ENCODE data around the gene ZNF708. TPM values are rescaled to one million over a fixed set of nuclear protein-coding genes. Genes with fewer than 3 reads are reported as not detected.
"Not testable (repeated sequence)": the region's sequence is repeated elsewhere in the genome, so short reads cannot be mapped to it uniquely, and the experiment has no call there.

Gene ZNF708
- total RNA-seq = 15.3 and 16.7 TPM in 2 replicates

DNA sequence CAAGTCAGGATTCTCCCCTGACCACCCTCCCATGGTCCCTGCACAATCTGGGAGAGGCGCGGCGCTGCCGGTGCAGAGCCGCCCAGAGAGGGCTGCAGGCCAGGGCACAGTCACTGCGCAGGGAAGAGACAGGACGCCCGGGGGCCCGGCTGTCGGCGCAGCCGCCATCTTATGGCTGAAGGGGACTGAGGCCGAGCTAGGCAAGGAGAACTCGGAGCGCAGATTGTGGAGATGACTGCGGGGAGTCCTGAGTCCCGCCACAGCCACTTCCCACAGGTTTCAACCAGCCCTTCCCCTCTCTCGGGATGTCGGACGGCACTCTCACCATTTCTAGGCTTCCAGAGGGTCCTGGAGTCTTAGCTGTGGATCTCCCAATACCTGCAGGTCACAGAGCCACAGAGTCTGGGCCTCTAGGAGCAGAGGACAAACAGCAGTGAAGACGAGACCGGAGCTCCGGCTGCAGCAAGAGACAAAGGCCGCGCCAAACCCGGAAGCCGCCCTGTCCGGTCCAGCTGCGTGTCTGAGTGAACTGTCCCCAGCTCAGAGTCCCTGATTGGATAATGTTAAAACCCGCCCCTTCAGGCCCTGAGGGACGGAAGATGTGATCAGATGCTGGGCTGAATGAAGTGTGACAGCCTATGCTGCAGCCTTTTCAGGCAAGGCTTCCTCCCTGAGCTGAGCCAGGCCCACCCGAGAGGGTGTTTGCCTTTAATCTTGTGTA lies at the start of gene ZNF708:
ZNF708 (minus strand) TSS at position 526 of the 721 bp plus-strand sequence; CDS start at position 328, 198 bp downstream.
- intact Hi-C loops (cut with micrococcal nuclease) = loop anchor here (1.0 to 10.0 kb wide), 9 partner anchors 29 to 1290 kb away; partner anchors contain the start of genes ZNF100, ZNF429, ZNF430 and ZNF431

DNA sequence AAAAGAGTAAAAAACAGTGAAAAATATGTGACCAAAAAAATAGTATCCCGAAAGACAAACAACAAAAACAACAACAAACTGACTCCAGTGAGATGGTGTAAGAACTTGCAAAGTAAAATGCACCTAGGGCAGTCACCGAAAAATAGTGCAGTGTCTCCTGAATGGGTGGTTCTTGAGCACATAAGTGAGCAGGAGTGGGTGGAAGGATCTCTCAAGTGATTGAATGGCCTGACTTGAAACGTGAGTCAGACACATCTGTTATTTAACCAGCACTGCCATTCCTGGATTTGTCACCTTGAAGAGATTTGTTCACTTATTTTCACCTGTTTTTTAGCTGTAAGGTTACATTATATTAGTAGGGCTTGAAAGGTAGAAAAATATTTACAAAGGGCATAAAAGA lies 33.1 kb upstream of the ZNF708 start:
- intact Hi-C loops (cut with micrococcal nuclease) = no loop called here

DNA sequence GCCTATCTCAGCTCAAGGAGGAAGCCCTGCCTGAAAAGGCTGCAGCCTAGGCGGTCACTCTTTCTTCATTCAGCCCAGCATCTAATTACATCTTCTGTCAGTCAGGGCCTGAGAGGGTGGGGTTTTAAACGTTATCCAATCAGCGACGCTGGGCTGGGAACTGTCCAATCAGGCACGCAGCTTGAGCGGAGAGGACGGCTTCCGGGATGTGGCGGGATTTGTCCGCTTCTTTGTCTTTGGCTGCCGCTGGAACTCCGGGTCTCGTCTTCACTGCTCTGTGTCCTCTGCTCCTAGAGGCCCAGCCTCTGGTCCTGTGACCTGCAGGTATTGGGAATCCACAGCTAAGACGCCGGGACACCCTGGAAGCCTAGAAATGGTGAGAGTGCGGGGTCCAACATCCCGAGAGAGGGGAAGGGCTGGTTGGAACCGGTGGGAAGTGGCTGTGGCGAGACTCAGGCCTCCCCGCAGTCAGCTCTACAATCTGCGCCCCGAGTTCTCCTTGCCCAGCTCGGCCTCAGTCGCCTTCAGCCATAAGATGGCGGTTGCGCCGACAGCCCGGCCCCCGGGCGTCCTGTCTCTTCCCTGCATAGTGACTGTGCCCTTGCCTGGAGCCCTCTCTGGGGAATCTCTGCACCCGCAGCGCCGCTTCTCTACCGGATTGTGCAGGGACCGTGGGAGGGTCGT lies 29.7 kb upstream of the ZNF708 start, which contains the start of gene ZNF738:
ZNF738 (plus strand) TSS at position 233 of the 684 bp plus-strand sequence; CDS start at position 374, 141 bp downstream.
- intact Hi-C loops (cut with micrococcal nuclease) = loop anchor here (1.0 to 5.0 kb wide), 5 partner anchors 30 to 478 kb away; partner anchors contain the start of genes ZNF100, ZNF43, ZNF431 and ZNF493

DNA sequence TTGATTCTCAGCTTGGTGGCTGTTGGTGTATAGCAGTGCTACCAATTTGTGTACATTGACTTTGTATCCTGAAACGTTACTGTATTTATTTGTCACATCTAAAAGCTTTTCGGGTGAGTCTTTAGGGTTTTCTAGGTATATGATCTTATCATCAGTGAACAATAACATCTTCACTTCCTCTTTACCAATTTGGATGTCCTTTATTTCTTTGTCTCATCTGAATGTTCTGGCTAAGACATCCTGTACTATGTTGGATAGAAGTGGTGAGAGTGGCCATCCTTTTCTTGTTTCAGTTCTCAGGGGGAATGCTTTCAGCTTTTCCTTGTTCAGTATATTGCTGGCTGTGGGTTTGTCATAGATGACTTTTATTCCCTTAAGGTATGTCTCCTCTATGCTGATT lies 23.6 kb upstream of the ZNF708 start:
- intact Hi-C loops (cut with micrococcal nuclease) = no loop called here

DNA sequence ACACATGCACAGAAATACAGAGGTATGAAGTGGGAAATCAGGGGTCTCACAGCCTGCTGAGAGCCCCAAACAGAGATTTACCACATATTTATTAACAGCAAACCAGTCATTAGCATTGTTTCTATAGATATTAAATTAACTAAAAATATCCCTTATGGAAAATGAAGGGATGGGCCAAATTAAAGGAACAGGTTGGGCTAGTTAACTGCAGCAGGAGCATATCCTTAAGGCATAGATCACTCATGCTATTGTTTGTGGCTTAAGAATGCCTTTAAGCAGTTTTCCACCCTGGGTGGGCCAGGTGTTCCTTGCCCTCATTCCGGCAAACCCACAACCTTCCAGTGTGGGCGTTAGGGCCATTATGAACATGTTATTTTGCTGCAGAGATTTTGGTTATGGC lies 15.6 kb upstream of the ZNF708 start:
- intact Hi-C loops (cut with micrococcal nuclease) = not testable (repeated sequence)

DNA sequence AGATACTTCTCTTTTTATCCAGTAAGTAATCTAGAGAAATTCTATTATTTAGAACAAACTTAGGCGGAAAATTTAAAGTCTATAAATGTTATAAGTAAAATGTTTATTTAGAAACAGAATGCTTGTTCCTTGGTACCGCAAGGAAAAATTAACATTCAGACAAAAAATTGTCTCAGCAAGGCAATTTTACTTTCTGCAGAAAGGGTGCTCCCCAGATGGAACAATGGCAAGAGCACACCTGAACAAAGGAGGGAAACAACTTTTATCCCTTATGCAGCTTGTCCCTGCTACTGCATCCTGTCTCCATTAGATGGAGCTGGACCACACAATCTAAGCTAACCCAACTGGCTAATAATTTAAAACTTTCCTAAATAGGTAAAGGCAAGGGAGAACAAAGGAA lies 6.5 kb upstream of the ZNF708 start:
- intact Hi-C loops (cut with micrococcal nuclease) = no loop called here

DNA sequence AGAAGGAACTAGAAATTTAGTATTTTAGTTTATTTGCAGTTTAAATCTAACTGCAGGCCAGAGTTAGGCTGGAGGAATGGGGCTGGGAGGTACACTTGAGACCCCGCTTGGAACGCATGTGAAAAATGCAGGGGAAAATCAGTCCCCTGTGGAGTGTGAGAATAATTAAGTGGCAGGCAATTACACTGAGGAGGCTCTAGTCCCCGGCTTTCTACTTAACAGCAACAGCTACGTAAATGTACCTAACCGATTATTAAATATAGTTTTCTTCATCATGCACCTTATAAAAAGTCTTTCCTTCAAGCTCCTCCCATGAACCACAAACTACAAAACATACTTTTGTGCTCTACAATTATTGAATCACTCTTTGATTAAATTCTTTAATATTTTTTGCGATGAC lies 804 bp downstream of the ZNF708 start:
- intact Hi-C loops (cut with micrococcal nuclease) = loop anchor here (2.0 to 10.0 kb wide), 6 partner anchors 68 to 1290 kb away; partner anchors contain the start of genes ZNF100, ZNF430, ZNF431 and ZNF493

DNA sequence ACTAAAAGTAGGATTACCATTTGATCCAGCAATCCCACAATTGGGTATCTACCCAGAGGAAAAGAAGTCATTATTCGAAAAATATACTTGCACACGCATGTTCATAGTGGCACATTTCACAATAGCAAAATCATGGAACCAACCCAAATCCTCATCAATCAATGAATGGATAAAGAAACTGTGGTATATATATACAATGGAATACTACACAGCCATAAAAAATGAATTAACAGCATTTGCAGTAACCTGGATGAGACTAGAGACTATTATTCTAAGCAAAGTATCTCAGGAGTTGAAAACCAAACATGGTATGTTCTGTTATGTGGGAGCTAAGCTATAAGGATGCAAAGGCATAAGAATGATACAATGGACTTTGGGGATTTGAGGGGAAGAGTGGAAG lies 3.0 kb downstream of the ZNF708 start:
- intact Hi-C loops (cut with micrococcal nuclease) = loop anchor here (5.0 to 10.0 kb wide), 2 partner anchors 301 to 759 kb away; partner anchors contain the start of genes ZNF430 and ZNF737

DNA sequence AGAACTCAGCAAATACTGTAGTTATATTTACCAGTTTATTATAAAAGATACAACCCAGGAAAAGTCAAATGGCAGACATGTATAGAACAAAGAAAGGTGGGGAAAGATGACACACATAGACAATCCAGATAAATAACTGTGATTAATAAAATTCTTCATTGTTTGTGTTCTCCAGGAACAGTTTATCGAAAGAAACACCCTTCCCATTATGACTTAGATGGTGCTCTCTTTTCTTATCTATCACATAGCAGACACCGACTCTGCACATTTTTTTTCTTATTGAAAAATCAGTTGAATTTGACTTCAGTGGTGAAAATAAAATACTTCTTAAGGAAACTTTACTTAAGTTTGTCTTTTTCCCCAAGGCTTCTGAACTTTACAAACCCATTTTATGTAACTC lies 6.2 kb downstream of the ZNF708 start:
- intact Hi-C loops (cut with micrococcal nuclease) = loop anchor here (10.0 kb wide), 1 partner anchor 298 kb away; the partner anchor contains the start of gene ZNF430

DNA sequence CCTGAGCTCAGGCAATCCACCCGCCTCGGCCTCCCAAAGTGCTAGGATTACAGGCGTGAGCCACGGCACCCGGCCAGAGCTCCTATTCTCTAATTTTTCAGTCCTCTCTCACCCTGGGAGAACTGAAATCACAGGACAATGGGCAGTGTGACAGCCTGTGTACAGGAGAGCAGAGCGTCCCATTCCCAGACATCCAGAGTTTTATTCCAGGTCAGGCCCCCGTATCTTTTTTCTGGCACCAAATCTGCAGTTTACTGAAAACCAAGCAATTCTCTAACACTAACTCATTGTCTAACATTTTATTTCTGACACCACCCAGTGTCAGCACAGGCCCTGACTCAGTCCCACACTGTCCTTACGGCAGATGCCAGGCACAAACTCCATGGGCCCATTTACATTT lies 6.7 kb downstream of the ZNF708 start:
- intact Hi-C loops (cut with micrococcal nuclease) = loop anchor here (10.0 kb wide), 1 partner anchor 298 kb away; the partner anchor contains the start of gene ZNF430

DNA sequence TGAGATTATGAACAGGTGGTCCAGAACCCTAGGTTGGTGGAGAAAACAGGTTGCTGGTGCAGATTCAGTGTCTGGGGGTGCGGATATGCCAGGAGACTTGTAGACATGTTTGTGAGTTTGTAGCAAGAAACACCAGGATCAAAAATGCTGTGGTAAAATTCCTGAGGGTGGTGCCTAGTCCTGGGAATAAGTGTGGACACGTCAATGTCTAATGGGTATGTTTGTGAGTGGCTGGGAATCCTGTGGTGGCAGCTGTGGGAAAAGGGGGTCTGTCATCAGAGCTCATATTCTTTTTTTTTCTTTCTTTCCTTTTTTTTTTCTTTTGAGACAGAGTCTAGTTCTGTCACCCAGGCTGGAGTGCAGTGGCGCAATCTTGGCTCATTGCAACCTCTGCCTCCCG lies 7.2 kb downstream of the ZNF708 start:
- intact Hi-C loops (cut with micrococcal nuclease) = loop anchor here (10.0 kb wide), 1 partner anchor 297 kb away; the partner anchor contains the start of gene ZNF430

DNA sequence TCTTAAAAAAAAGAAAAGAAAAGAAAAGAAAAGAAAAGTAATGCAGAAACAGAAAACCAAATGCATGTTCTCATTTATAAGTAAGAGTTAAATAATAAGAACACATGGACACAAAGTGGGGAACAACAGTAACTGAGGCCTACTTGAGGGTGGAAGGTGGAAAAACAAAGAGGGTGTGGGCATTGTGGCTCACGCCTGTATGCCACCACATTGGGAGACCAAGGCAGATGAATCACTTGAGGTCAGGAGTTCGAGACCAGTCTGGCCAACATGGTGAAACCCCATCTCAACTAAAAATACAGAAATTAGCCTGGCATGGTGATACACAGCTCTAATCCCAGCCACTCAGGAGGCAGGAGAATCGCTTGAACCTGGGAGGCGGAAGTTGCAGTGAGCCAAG lies 8.1 kb downstream of the ZNF708 start:
- intact Hi-C loops (cut with micrococcal nuclease) = loop anchor here (10.0 kb wide), 1 partner anchor 296 kb away; the partner anchor contains the start of gene ZNF430

DNA sequence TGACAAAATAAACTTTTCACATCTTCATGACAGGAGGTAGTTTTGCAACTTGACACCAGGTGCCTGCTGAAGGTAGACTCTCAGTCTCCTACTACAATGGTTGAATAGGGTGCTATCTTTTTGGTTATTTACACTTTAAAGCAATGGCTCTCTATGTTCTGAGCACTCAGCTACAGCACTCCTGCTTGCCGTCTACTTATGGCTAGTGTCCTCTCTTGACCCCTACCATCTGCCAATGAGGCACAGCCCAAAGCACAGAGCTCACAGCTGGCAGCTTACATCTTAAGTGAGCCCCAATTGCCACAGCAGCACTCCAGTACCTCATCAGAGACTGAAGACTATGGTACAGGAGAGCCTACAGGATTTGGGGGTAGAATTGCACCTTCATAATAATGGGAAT lies 11.4 kb downstream of the ZNF708 start:
- intact Hi-C loops (cut with micrococcal nuclease) = no loop called here

DNA sequence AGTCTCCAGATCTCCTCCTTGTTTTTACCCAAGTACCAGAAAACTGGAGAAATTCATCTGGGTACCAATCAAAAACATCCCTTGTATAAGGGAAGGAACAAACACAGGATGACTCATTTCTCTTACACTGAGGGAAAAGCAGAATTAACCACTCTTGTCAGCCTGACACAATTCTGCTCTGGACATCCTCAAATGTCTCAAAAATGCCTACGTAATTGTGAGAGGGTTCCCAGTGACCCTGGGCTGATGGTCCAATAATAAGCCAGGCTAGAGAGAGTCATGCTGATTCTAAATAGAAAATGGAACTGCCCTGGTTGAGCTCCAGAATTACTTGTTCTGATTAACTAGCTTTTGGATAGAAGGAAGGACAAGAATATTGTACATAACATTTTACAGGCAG lies 14.5 kb downstream of the ZNF708 start:
- intact Hi-C loops (cut with micrococcal nuclease) = no loop called here

DNA sequence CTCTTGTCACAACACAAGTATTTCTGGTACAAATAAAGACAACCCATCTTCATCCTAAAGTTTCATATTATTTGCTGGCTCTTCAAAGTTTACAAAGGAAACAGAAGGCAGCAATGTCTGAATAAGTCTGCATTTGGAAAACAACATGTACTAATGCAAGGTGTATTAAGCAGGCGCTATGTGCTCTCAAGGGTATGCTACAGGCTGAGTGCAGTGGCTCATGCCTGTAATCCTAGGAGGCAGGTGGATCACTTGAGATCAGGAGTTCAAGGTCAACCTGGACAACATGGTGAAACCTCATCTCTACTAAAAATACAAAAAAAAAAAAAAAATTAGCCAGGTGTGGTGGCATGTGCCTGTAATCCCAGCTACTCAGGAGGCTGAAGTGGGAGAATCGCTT lies 16.4 kb downstream of the ZNF708 start:
- intact Hi-C loops (cut with micrococcal nuclease) = not testable (repeated sequence)

DNA sequence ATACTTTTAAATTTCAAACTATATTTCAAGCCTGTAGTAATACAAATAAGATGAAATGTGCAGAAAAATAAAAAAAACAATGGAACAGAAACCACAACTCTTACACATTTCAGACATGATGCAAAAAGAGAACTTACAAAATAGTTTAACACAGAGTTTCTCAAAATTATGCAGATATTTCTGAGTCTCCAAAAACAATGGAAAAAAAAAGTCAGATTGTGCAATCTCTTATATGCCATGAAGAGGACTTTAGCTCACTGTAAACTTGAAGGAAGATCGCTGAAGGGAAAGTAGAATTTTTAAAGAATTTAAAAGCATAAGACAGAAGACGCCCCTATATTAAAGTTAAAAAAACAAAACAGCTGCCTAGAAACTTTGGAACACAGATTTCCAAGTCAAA lies 20.4 kb downstream of the ZNF708 start:
- intact Hi-C loops (cut with micrococcal nuclease) = no loop called here

DNA sequence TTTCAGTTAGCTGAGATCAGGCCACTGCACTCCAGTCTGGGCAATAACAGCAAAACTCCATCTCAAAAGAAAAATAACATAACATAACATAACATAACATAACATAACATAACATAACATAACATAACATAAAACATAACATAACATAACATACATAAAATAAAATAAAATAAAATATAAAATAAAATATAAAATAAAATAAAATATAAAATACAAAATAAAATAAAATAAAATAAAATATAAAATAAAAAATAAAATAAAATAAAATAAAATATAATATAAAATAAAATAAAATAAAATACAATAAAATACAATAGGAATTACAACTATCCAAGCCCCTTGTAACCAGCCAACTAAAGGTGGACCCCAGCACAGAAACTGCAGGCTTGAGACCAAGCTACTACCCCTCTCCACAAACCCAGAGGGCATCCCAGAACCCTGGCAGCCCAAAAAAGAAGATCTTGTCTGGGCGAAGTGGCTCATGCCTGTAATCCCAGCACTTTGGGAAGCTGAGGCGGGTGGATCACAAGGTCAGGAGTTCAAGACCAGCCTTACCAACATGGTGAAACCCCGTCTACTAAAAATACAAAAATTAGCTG lies 22.2 kb downstream of the ZNF708 start:
- intact Hi-C loops (cut with micrococcal nuclease) = not testable (repeated sequence)

DNA sequence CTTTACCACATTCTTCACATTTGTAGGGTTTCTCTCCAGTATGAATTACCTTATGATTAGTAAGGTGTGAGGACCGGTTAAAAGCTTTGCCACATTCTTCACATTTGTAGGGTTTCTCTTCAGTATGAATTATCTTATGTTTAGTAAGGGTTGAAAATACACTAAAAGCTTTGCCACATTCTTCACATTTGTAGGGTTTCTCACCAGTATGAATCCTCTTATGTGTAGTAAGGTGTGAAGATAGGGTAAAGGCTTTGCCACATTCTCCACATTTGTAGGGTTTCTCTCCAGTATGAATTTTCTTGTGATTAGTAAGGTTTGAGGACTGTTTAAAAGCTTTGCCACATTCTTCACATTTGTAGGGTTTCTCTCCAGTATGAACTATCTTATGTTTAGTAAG lies 35.4 kb downstream of the ZNF708 start:
- intact Hi-C loops (cut with micrococcal nuclease) = not testable (repeated sequence)

DNA sequence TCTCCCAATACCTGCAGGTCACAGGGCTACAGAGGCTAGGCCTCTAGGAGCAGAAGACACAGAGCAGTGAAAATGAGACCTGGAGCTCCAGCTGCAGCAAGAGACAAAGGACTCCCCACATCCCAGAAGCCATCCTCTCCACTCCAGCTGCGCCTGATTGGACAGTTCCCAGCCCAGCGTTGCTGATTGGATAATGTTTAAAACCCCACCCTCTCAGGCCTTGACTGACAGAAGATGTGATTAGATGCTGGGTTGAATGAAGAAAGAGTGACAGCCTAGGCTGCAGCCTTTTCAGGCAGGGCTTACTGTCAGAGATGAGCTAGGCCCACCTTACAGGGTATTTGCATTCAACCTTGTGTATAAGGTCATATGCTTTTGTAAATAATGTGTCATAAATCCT lies 59.4 kb downstream of the ZNF708 start:
- intact Hi-C loops (cut with micrococcal nuclease) = no loop called here

DNA sequence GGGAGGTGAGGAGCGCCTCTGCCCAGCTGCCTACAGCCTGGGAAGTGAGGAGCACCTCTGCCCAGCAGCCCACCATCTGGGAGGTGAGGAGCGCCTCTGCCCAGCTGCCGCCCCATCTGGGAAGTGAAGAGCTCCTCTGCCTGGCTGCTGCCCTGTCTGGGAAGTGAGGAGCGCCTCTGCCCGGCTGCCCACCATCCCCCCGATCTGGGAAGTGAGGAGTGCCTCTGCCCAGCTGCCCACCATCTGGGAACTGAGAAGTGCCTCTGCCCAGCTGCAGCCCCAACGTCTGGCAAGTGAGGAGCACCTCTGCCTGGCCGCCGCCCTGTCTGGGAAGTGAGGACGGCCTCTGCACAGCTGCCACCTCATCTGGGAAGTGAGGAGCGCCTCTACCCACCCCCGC lies 64.3 kb downstream of the ZNF708 start:
- intact Hi-C loops (cut with micrococcal nuclease) = no loop called here

DNA sequence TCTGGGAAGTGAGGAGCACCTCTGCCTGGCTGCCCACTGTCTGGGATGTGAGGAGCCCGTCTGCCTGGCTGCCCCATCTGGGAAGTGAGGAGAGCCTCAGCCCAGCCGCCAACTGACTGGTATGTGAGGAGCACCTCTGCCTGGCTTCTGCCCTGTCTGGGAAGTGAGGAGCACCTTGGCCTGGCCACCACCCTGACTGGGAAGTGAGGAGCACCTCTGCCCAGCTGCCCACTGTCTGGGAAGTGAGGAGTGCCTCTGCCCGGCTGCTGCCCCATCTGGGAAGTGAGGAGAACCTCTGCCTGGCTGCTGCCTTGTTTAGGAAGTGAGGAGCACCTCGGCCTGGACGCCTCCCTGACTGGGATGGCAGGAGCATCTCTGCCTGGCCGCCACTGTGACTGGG lies 64.8 kb downstream of the ZNF708 start:
- intact Hi-C loops (cut with micrococcal nuclease) = no loop called here

Data from T-helper 2 cell treated with Interferon-gamma antibody and Interleukin-4, amounts not matched to agents 100 ng/mL and 5 ng/mL, for 36 hours (primary cell).